ENCODE measurements around the gene HSF5.

Gene HSF5

DNA sequence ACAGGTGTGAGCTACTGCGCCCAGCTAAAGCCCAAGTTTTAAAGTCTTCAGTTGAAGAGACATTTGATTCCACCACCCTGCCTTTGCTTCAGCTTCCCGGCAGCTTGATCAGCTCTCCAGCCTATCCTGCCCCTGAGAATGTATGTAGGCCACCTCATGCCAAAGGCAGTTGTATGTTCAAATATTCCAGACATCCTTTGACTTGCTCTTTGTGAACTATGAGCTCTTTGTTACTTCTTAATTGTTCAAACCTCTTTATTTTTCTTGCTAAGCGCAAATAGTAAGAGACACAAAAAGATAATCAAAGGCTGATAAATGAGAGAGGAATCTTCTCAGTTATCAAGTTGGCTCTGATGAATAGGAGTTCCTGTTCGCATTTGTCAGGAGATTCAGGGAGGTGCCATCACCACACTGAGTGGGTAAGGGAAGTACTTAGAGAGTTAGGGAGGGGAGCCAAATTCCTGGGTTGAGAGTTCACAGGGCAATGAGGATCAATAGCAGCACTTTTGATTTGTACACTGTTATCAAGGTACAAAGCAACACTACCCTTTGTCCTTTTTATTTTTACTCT is 104.2 kb downstream of the HSF5 start:
- TF ChIP-seq GATA3 (IDR thresholded peaks at IDR 0.05; ENCODE audit: low read depth, low read length) (no peak), GATA2 (IDR thresholded peaks at IDR 0.05; ENCODE audit: low read depth, low read length) (no peak)

DNA sequence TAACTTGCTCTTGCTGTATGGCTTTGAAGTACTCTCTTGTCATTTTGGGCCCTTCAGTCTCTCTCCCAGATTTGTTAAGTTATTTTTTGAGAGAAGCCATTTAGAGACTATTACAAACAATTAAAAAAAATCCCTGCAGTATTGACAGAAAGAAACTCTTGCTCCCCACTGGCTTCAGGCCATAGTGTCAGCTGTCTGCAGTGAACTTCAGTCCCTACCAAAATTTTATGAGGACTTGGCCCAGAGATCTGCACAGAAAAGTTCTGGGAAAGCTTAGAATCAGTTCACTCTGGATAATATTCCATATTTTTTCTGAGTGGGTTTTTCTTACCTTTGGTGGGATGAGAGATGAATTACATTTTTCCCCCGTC is 105.4 kb downstream of the HSF5 start:
- TF ChIP-seq GATA2 (IDR thresholded peaks at IDR 0.05; ENCODE audit: low read depth, low read length) (no peak), GATA3 (IDR thresholded peaks at IDR 0.05; ENCODE audit: low read depth, low read length) (no peak)

DNA sequence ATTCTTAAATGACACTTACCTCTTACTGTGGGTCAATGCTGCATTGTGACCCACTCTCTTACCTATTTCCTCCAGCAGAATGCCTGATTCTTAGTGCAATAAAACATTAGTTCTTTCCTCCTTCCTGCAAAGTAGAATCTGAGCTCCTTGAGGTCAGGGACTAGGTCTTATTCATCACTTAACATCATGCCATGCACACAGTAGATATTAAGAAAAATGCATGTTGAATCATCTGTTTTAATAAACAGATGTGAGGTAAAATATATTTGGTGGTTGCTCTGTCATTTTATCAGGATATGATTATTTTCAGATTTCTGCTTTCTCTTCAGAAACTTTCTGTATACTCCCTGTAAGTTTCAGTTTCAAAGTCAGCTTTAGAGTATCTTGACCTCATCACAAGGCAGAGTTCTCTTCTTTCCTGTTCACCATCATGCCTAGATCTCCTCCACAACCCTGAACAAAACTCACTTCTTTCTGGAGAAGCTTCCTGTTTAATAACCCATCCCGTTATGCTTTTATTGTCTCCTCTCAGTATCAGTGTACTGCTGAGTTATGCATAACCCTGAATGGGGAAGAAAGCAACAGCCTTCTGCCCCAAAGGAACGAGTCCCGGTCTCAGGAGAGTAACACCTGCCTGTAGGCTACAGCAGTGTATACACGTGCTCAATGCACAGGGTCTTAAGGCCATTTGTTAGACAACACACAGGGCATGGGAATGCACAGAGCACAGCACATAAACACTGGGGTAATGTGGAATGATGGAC is 105.9 kb downstream of the HSF5 start:
- TF ChIP-seq GATA3 (IDR thresholded peaks at IDR 0.05; ENCODE audit: low read depth, low read length) (no peak), GATA2 (IDR thresholded peaks at IDR 0.05; ENCODE audit: low read depth, low read length) (no peak)

DNA sequence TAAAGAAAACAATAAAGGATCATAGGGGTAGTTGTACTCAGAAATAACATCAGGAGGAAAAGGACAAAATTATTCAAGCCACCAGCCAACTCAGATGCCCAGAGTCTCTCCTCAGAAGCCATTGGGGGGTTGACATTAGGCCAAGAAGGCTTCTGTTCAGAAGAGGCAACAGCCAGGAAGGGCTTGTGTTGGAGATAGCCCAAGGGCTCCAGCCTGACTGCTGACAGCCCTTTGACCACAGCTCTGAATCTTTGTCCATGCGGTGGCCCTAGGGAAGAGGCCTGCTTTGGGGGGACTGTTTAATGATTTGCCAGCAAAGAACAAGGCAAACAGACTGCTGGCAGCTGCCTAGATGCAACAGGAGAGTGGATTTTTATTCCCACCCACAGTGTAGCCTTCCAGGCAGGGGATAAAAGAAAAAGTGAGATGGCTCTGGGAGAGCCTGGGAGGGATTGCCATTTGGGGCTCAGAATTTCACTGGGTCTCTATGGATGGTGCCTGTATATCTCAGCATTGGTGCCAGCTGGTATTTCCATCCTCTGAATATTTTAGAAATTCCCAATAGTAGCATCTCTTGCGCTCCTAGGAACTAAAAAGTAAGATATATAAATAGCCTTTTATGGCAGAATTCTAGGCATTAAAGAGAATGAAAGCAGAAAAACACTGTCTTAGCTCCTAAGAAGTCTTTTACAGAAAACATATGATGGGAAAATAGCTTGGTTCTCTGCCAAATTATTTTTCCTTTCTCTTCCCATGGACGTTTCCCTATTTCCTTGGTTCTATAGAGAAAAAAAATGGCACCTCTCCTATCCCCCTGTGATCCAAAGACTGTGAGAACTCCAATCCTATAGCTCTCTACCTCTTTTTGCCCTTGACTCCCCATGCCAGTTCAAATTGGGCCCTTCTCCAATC is 106.8 kb downstream of the HSF5 start:
- no peak for TF ChIP-seq GATA2 (IDR thresholded peaks at IDR 0.05; ENCODE audit: low read depth, low read length)
- TF ChIP-seq GATA3 (IDR thresholded peaks at IDR 0.05; ENCODE audit: low read depth, low read length), result no peak

DNA sequence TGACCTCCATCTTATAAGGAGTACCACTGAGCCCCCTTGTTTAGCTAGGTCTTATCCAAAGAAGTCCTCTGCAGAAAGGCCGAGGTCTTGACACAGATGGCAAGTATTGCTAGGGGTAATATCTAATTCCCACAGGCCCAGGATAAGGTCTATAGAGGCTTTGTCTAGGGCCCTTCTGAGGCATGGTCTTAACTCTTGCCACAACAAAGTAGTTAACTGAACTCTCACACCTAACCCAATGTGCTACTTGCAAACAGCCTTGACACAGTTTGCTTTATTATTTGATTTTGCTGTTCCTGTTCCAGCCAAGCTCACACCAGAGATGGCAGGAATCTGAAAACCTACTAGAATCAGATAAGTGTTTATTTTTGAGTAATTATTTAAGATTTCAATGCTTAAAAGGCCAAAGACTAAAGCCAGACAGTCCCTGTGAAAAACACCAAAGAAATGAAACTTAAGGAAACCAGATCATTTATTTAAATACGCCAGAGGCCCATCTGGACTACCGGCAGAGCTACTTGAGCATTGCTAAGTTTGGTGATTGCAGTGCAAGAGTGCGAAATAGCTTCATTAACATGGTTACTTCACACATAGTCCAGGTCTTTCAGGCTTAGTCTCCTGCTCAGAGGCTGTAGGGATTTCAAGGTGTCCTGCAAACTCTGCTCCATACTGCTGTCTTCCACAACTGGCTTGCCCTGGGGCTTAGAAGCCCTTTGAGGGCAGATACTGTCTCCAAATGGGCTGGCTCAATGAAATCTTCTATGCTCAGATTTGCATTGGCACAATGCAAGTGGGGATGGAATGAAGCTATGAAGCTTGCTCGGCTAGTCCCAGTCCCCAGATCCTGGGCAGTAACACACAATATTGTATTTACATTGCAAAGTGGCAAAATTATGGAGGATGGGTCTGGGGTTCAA is 107.7 kb downstream of the HSF5 start:
- TF ChIP-seq GATA3 (IDR thresholded peaks at IDR 0.05; ENCODE audit: low read depth, low read length) (no peak), GATA2 (IDR thresholded peaks at IDR 0.05; ENCODE audit: low read depth, low read length) (no peak)

DNA sequence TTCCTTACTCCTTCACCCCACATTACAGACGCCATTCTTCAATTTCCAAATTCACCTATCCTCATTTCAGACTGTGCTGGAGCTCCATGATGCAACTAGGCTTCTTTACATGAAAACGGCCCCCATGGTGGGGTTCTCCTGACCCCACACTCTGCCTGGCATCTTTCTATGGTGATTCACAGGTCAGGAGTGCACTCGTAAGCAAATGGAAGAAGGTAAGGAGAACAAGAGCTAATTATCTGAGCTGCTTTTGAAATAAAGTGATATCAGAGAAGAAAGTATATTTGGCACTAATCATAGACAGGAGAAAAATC is 108.7 kb downstream of the HSF5 start:
- TF ChIP-seq GATA2 (IDR thresholded peaks at IDR 0.05; ENCODE audit: low read depth, low read length) (no peak), GATA3 (IDR thresholded peaks at IDR 0.05; ENCODE audit: low read depth, low read length) (no peak)

DNA sequence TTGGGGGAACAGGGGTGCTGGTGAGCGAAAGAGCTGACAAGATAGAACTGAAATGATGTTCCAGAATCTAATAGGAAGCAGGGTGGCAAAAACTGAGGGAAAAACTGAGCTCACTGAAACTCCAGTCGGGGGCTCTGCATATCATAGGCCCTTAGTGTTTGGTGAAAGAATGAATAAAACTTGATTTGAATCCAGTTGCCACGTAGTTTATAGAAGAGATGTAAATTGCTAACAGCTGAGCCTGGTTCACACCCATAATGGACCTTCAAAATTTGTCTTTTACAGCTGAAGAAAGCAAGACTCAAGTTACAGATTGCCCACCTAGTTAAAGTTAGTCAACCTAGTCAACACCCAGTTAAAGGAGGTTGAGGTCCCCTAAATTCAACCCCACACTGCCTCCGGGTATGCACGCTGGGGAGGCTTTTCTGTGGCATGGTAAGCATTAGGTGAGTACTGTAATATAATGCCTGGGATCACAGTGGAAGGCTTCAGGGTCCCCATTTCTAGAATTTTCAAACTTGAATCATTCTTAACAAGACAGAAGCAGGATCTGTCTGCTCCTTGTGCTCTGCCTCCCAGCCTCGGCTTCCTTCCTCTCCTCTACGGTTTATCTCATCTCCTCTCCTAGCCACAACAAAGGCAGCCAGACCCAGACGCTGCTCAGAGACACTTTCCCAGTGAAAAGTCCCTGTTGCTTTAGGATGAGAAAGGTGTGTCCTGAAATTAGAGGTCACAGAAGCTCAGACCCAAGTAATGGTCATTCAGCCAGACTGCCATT is 109.3 kb downstream of the HSF5 start:
- TF ChIP-seq GATA2 (IDR thresholded peaks at IDR 0.05; ENCODE audit: low read depth, low read length) (no peak), GATA3 (IDR thresholded peaks at IDR 0.05; ENCODE audit: low read depth, low read length) (no peak)

DNA sequence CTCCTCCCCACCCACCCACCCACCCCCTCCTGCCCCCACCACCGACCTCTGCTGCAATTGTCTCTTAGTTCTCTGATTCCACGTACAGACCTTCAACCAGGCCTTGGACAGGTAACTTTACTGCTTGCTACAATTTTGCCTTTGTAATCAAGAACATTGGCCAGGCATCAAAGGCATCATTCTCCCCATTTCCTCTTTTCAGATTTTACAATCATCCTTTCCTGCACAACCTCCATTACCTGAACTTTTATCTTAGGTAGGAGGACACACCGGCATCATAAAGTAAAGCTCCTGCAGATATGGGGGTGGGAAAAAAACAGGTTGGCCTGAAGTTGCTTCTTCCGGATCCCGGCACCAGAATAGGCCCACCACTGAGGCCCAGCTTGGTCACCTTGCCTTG is 110.5 kb downstream of the HSF5 start:
- TF ChIP-seq GATA3 (IDR thresholded peaks at IDR 0.05; ENCODE audit: low read depth, low read length), result no peak
- no peak for TF ChIP-seq GATA2 (IDR thresholded peaks at IDR 0.05; ENCODE audit: low read depth, low read length)

DNA sequence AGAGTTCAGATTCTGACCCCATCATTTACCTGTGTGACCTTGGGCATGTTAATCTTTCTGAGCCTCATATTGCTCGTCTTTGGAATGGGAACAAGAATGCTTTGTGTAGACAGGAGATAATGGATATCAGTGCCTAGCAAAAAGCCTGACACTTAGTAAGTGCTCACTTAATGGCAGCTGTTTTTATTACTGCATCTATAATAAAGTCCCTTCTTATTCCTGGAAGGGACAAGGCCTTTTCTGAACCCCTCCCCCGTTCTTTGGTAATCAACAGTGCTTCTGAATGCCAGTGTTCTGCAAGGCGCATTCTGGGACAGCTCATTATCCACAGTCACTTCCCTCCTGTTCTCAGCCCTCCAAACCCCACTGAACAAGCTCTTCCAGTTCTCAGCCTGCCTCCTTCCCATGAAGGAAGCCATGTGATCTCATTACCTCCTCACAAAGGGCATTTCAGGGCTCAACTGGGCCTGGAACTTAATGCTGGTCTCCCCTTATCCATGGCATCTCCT is 111.1 kb downstream of the HSF5 start:
- TF ChIP-seq GATA3 (IDR thresholded peaks at IDR 0.05; ENCODE audit: low read depth, low read length), result no peak
- TF ChIP-seq GATA2 (IDR thresholded peaks at IDR 0.05; ENCODE audit: low read depth, low read length), result no peak

DNA sequence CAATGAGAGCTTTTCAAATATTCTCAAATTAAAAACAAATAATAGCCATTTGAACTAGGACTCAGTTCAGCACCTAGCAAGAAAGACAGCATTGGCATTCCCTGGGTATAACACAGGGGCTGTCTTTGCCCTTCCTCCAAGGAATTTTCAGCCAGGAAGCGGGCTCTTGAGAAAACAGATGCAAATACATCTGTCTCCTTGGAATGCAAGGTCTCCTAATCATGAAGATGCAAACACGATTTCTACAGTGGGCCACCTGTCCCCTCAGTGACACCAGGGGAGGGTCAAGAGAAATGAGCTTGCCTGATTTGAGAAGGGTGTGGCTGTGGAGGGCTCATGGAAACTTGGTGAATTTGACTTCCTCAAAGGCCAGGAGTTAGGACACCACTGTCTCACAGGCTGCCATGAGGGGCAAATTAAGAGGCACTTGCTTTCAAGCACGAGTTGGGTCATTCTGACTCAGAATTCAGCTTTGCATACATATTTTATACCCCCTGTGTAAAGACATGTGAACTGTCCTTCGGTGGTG is 111.7 kb downstream of the HSF5 start:
- TF ChIP-seq GATA3 (IDR thresholded peaks at IDR 0.05; ENCODE audit: low read depth, low read length) (no peak), GATA2 (IDR thresholded peaks at IDR 0.05; ENCODE audit: low read depth, low read length) (no peak)

DNA sequence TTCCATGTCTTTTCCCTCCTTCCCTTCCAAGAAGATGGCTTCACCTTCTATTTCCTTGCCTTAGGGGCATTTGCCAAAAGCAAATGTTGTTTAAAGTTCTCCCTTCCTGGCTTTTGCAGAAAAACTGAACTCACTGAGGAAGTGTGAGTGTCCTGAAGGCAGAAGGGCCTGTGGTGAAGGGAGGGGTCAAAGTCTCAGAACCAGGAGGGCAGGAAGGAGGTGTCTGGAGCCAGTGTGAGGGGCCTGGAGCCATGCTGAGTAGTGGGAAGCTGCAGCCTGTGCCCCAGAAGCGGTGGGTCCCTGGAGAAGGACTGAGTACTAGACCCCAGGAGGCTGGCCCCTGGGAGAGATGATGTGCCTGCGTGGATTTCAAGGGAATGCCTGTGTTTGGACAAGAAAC is 112.4 kb downstream of the HSF5 start:
- TF ChIP-seq GATA2 (IDR thresholded peaks at IDR 0.05; ENCODE audit: low read depth, low read length) (no peak), GATA3 (IDR thresholded peaks at IDR 0.05; ENCODE audit: low read depth, low read length) (no peak)

DNA sequence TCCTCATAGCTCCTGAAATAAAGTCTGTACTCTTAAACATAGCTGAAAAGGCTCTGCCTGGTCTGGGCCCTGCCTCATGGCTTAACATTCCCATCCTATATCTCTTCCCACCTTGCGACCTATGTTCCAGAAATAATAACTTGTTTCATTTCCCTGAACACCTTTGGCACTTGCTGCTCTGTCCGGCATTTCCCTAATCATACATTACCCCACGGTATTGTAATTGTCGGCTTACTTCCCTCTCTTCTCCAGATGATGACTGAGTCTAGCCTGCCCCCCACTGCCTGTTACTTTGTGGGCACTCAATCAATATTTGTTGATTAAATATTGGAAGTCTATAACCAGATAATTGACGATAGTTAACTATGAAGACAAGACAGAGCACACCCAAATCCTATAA is 113.0 kb downstream of the HSF5 start:
- TF ChIP-seq GATA2 (IDR thresholded peaks at IDR 0.05; ENCODE audit: low read depth, low read length), result no peak
- no peak for TF ChIP-seq GATA3 (IDR thresholded peaks at IDR 0.05; ENCODE audit: low read depth, low read length)

DNA sequence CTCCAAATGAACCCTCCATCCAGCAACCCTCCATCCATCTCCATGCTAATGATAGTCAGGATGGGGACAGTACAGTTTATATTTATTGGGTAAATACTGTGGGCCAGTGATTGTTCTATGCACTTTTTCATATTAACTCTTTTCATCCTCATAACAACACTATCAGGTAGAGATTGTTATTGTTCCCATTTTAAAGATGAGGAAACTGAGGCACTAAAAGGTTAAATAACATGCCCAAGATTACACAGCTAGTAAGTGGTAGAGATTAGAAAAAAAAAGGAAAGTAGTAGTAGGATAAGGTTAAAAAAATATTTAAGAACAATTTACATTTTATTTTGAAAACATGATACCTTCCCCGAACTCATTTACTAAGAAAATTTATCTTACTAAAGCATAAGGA is 114.3 kb downstream of the HSF5 start:
- TF ChIP-seq GATA3 (IDR thresholded peaks at IDR 0.05; ENCODE audit: low read depth, low read length) (no peak), GATA2 (IDR thresholded peaks at IDR 0.05; ENCODE audit: low read depth, low read length) (no peak)

All from SH-SY5Y (cell line).